Spleen (tissue), 11 donors: ENCODE data around the gene PRKCE. TPM values are rescaled to one million over a fixed set of nuclear protein-coding genes. Genes with fewer than 3 reads are reported as not detected.

Experiments
- DNase-seq: peaks from one replicate; pipeline ENCODE4 v3.0.0-alpha.2; 2020
- H3K27ac ChIP-seq, 8 donors: fragments of 200-600 bp; sonication (generic) in 7 of 8; 1 replicate in 4 of 8; 2 replicates in 4 of 8; pipeline versions ENCODE4 v1.5.0 to v1.8.0; 2016 to 2021; ENCODE audit warnings: inconsistent platforms in 4 of 8, mild to moderate bottlenecking in 4 of 8, moderate library complexity in 1 of 8
- H3K27me3 ChIP-seq, 7 donors: fragments of 200-600 bp; sonication (generic) in 6 of 7; replicated peaks in 1 of 7; 1 replicate in 4 of 7; 2 replicates in 3 of 7; pipeline versions ENCODE4 v1.5.0 to v1.8.0; 2016 to 2021; ENCODE audit warnings: inconsistent platforms in 3 of 7, mild to moderate bottlenecking in 1 of 7
- H3K36me3 ChIP-seq, 6 donors: fragments of 200-600 bp; sonication (generic) in 5 of 6; 1 replicate in 4 of 6; 2 replicates in 2 of 6; pipeline versions ENCODE4 v1.5.0 to v1.8.0; 2016 to 2021; ENCODE audit warnings: inconsistent platforms in 2 of 6
- H3K4me1 ChIP-seq, 6 donors: fragments of 200-600 bp; sonication (generic) in 5 of 6; 1 replicate in 3 of 6; 2 replicates in 3 of 6; pipeline versions ENCODE4 v1.5.0 to v1.8.0; 2016 to 2021; ENCODE audit warnings: inconsistent platforms in 3 of 6
- H3K4me3 ChIP-seq, 8 donors: fragments of 200-600 bp; sonication (generic) in 7 of 8; 1 replicate in 4 of 8; 2 replicates in 4 of 8; pipeline versions ENCODE4 v1.5.0 to v1.8.0; 2016 to 2021; ENCODE audit warnings: inconsistent platforms in 4 of 8, mild to moderate bottlenecking in 4 of 8, moderate library complexity in 2 of 8
- H3K9me3 ChIP-seq, 8 donors: fragments of 200-600 bp; sonication (generic) in 7 of 8; 1 replicate in 4 of 8; 2 replicates in 4 of 8; pipeline versions ENCODE4 v1.5.0 to v1.8.0; 2016 to 2021; ENCODE audit warnings: inconsistent platforms in 4 of 8
- CTCF ChIP-seq, 11 experiments: fragments of 200-600 bp in 7 of 11; fragments of 450-650 bp in 4 of 11; sonication (generic) in 4 of 11; IDR thresholded peaks in 8 of 11; conservative IDR thresholded peaks in 3 of 11; 1 replicate in 7 of 11; 2 replicates in 4 of 11; pipeline versions ENCODE4 v1.4.0 to v1.8.0; 2016 to 2021; ENCODE audit warnings: antibody characterized with exemption in 11 of 11, inconsistent platforms in 4 of 11, mild to moderate bottlenecking in 1 of 11
- POLR2A ChIP-seq, 3 donors: fragments of 450-650 bp; IDR thresholded peaks; one replicate each; pipeline ENCODE4 v1.5.1; 2017; ENCODE audit warnings: antibody characterized with exemption in 3 of 3, mild to moderate bottlenecking in 1 of 3
- POLR2AphosphoS5 ChIP-seq, 3 donors: sonication (generic); formaldehyde crosslinking; IDR thresholded peaks; one replicate each; pipeline ENCODE4 v1.5.1; 2017; ENCODE audit warnings: antibody characterized with exemption in 3 of 3
- WGBS, 5 donors: extraction: QIAGEN DNeasy Blood & Tissue Kit in 3 of 5; methylation state at CpG; one replicate each; pipeline versions ENCODE4 v1.1.5 to v1.1.7; 2013 to 2018; 5-methylcytosine and 5-hydroxymethylcytosine counted together
- intact Hi-C: fragments of 100-400 bp; cut with DNase I; formaldehyde crosslinking; loops from one replicate; pipeline ENCODE4 v1.15.0; 2023; ENCODE audit warnings: low total_unique reads
- polyA plus RNA-seq, 3 donors: library from polyadenylated mRNA; stranded (reverse); fragments of 200-250 nt; gene quantifications; one replicate each; pipeline ENCODE4 v1.2.1, GENCODE V29; 2013
- total RNA-seq, 7 donors: library from RNA; depleted of rRNA in 3 of 7; stranded (reverse); fragments of >200 nt in 3 of 7; fragmentation: NEBNext Ultra II Directional in 4 of 7; extraction: Animal tissue kit (Norgen Biotek cat#: 25700) in 4 of 7; gene quantifications; one replicate each; pipeline versions ENCODE4 v1.1.0 to v1.2.1, GENCODE V29; 2016 to 2021
- donor health status: healthy with polysubstance abuse.
- donor health status: DM: no; HTN: no; CAD: no; lungs with moderate emphysema.
- donor health status: DM: no; HTN: no; CAD: no.
- donor health status: Bipolar disorder and iron deficiency.
- donor health status: healthy.
- donor health status: DM: no; HTN: no; CAD: no.
- donor health status: DM: yes; HTN: yes; CAD: no.

Gene PRKCE
- total and polyA plus RNA-seq, 10 donors, result 2.5 to 43.6 (median 18.8) TPM

DNA sequence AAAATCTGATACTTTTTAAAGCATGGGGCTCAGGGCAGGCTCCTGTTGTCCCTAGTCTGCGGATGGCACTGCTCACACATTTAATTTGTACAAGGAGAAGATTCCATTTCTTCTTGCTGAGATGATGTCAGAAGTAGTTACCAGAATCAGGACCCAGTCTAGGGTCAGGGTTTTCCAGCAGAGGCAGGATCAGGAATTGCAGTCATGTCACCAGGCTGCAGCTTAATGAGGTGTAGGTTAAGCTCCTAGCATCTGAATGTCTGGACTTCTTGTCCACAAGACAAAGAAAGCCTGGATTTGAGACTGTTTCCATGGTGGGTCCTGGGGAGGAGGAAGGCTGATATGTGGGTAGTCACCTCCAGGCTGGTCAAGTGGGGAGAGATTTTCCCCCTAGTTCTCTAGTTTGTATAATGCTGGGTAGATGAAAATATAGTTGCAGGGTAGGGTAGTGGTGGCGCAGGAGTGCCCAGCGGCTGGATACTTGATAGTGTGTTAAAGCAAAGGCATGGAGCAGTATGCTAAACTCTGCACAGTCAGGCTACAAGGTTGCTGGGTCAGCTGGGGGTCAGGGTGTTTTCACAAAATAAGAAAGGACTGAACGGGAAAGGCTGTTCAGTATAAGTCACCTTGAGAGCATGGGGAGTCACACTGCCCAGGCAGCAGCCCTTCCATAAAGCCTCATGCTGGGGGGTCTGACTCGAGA is 148.4 kb downstream of the PRKCE start:
- intact Hi-C loops, result no loop called here
- TF ChIP-seq POLR2AphosphoS5 (IDR thresholded peaks at IDR 0.05), result no peak
- no peak for TF ChIP-seq CTCF (IDR thresholded peaks at IDR 0.05 in 8 of 11, conservative IDR thresholded peaks at IDR 0.05 in 3 of 11)
- Histone ChIP-seq H3K4me1 (peaks cover 0 to 2% (median 0%) of the 10 kb centered on the region in 6 donors), H3K27me3 (peaks cover 0 to 4% (median 0%) of the 10 kb centered on the region in 7 donors), H3K9me3 (no peaks in the 10 kb centered on the region), H3K27ac (no peak overlapping the region), H3K4me3 (no peak overlapping the region), H3K36me3 (no peaks in the 10 kb centered on the region)
- 89 to 92% (median 92%) methylated on average over 4 to 5 of the region's 5 CpGs for WGBS, 5 donors
- DNase-seq, result no peak

GRCh38 chr2:45802499-45803138 is 151.1 kb downstream of the PRKCE start:
- intact Hi-C loops, result no loop called here
- Histone ChIP-seq H3K36me3 (no peaks in the 10 kb centered on the region), H3K9me3 (no peaks in the 10 kb centered on the region), H3K4me3 (no peak overlapping the region), H3K27ac (no peak overlapping the region), H3K27me3 (peaks cover 0 to 4% (median 0%) of the 10 kb centered on the region in 7 donors), H3K4me1 (peaks cover 0 to 6% (median 0%) of the 10 kb centered on the region in 6 donors)
- 89 to 97% (median 93%) methylated on average over 8 of the region's 8 CpGs for WGBS, 5 donors
- DNase-seq, result no peak
- TF ChIP-seq POLR2A (IDR thresholded peaks at IDR 0.05), result no peak
- no peak for TF ChIP-seq CTCF (IDR thresholded peaks at IDR 0.05 in 8 of 11, conservative IDR thresholded peaks at IDR 0.05 in 3 of 11)
- no peak for TF ChIP-seq POLR2AphosphoS5 (IDR thresholded peaks at IDR 0.05)

DNA sequence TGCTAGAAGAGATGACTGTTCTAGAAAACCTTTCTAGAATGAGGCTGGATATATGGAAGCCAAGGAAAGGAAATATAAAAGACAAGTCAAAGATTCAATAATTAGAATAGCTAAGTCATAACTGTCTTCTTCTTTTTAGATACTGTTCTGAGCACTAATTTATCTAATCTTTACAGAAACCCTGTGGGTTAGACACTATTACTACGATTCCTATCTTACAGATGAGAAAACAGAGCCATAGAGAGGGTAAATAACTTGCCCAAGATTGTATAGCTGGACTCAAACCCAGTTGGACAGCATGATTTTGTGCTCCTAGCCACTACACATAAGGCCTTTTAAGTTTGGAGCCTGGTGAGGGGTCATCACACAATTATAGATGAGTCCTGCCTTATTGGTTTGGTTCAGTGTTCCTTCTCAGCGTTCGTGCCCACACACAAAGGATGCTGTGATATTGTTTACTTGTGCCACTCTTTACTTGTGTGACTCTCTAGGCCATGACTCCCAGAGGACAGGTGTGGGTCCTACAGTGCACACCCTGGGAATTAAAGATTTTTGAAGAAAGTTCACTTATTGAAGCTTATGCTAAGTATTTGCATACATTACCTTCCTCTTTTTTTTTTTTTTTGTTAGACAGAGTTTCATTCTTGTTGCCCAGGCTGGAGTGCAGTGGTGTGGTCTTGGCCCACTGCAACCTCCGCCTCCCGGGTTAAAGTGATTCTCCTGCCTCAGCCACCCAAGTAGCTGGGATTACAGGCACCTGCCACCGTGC is 153.7 kb downstream of the PRKCE start:
- H3K9me3 ChIP-seq, result no peaks in the 10 kb centered on the region
- intact Hi-C loops, result no loop called here
- no peak overlapping the region for H3K27ac ChIP-seq
- WGBS, 5 donors, result 90 to 92% (median 91%) methylated on average over 6 of the region's 6 CpGs
- peaks cover 0 to 4% (median 0%) of the 10 kb centered on the region in 7 donors for H3K27me3 ChIP-seq
- peaks cover 0 to 6% (median 0%) of the 10 kb centered on the region in 6 donors for H3K4me1 ChIP-seq
- no peak overlapping the region for H3K4me3 ChIP-seq
- H3K36me3 ChIP-seq, result no peaks in the 10 kb centered on the region
- TF ChIP-seq POLR2A (IDR thresholded peaks at IDR 0.05) (no peak), CTCF (IDR thresholded peaks at IDR 0.05 in 8 of 11, conservative IDR thresholded peaks at IDR 0.05 in 3 of 11) (no peak), POLR2AphosphoS5 (IDR thresholded peaks at IDR 0.05) (no peak)
- no peak for DNase-seq
